HG03039 (cell line): ENCODE data around the gene PPP1R7.
"Not testable (repeated sequence)": the region's sequence is repeated elsewhere in the genome, so short reads cannot be mapped to it uniquely, and the experiment has no call there.

Source experiments
- ATAC-seq: cut with Tn5 transposase; IDR thresholded peaks from one replicate; pipeline ENCODE4 v1.9.1; 2021; ENCODE audit warnings: mild to moderate bottlenecking, moderate library complexity; ENCODE audit not compliant: unreplicated experiment

The PPP1R7 gene

DNA sequence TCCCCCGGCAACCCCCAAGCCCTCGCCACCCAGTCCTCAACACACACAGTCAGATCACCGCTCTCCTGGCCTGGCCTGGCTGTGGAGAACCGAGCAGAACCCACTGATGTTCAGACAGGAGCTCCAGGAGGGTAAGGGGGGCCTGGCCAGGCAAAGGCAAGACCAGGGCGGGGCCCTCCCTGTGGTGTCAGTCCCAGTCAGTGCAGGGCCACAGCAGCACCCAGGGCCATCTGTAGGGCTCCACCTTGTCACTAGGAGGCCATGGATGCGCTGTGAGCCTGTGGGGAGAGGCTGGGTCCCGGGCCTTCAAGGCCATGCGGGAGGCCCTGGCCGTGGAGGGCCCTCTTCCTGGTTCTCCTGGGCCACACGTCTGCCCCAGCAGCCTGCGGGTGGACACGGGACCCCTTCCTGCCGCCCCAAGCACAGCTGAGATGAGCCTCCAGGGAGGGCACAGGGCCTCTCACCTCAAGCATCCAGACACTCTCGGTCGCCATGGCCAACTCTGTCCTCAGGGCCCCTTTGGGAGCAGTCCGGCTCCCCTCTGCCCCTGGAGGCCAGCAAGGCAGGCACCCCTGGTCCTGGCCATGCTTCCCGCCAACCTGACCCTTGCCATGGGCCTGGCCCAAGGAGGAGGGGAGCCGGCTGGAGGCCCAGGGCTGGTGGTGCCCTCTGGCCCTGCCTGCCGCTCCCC is 40.2 kb downstream of the PPP1R7 start:
- no peak for ATAC-seq

- ATAC-seq, result no peak
Observed at GRCh38 chr2:241191081-241191480, 40.8 kb downstream of the PPP1R7 start.

- no peak for ATAC-seq
Observed at GRCh38 chr2:241193271-241193670, 43.0 kb downstream of the PPP1R7 start.

DNA sequence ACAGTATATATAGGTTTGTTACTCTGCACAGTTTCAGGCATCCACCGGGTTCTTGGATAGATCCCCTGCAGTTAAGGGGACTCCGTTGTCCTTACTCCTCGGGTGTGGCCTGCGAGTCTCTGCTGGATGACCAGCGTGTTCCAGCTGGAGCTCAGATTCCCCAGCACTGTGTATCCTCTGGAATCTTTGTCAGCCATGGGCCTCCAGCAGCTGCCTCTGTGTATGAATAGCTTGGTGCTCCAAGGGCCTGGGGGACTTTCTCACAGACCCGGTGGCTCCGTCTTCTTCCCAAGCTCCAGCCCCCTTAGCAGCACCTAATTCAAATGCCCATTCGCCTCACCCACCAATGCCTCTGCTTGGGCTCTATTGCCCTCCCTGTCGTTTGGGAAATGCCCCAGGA is 44.5 kb downstream of the PPP1R7 start:
- no peak for ATAC-seq

DNA sequence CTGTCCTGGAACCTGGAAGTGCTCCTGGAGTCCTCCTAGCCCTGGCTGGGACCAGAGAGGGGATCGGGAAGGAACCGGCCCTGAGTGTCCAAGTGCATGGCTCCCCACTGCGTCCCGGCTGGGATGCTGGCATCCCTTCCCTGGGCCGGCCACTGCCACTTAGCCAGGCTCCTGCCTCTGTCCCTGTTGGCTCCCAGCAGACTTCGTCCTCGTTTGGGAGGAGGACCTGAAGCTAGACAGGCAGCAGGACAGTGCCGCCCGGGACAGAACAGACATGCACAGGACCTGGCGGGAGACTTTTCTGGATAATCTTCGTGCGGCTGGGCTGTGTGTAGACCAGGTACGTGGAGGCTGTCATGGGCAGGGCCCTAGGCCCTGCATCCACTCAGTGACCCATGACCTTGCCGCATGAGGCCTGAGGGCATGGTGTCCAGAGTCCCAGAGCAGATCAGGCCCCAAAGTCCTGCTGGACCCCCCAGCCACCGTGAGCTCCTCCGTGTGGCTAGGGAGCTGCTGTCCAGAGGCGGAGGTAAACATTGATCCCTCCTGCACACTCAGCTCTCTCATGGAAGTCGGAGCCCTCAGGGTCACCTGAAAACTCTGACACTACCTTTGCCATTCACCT is 45.4 kb downstream of the PPP1R7 start:
- ATAC-seq, result no peak

DNA sequence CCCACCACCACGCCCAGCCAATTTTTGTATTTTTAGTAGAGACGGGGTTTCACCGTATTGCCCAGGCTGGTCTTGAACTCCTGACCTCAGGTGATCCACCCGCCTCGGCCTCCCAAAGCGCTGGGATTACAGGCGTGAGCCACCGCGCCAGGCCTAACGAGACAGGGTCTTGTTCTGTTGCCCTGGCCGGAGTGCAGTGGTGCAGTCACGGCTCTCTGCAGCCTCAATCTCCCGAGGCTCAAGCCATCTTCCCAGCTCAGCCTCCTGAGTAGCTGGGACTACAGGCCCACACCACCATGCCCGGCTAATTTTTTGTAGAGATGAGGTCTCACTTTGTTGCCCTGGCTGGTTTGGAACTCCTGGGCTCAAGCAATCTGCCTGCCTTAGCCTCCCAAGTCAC is 47.0 kb downstream of the PPP1R7 start:
- ATAC-seq, result not testable (repeated sequence)

- no peak for ATAC-seq
Observed at GRCh38 chr2:241197947-241198346, 47.7 kb downstream of the PPP1R7 start.

- no peak for ATAC-seq
Observed at GRCh38 chr2:241198381-241199279, 48.4 kb downstream of the PPP1R7 start.

DNA sequence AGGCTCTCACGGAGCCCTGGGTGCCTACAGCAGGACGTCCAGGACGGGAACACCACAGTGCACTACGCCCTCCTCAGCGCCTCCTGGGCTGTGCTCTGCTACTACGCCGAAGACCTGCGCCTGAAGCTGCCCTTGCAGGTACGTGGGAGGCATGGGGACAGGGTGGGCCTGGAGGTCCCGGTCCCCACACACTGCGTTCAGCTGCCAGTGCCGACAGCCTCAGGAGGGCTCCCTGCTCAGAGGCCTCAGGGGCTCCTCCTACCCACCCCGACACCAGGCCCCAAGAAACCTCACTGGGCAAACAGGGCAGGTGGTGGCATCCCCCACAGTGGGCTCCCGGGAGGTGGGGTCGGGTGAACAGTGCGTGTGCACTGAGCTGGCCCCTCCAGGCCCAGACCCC is 49.0 kb downstream of the PPP1R7 start:
- no peak for ATAC-seq

DNA sequence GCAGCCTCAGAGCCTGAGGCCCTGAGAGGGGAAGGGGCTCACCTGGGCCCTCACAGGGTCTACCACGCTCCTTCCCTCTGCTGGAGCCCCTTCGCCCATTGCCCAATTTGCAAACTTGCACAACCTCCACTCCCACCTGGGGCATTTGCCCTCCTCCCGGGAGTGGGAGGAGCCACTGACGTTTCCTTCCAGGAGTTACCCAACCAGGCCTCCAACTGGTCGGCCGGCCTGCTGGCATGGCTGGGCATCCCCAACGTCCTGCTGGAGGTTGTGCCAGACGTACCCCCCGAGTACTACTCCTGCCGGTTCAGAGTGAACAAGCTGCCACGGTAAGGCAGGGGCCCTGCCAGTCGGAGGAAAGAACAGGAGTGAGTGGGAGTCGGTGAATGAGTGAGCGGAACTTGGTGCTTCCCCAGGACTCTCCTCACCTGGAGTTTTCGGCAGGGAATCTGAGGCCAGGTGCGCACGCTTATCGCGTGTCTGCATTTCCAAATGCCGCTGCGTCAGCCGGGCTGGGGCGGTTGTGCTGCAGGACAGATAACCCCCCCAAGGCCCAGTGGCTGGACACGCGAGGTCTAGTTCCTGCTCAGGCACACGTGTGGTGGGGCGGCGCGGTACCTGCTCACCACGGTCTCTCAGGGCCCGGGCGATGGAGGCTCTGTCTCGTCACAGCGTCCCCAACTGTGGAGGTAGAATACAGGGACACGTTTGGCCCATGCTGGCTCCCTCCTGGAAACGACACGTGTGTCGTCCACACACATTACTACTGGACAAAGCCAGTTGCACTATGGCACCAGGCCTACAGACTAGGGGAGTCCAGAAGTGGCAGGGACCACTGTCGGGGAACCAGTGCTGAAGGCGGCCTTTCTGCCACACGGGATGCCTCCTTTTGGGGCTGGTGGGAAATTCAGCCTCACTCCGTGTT is 49.9 kb downstream of the PPP1R7 start:
- ATAC-seq, result no peak

GRCh38 chr2:241200822-241201395 is 50.6 kb downstream of the PPP1R7 start:
- ATAC-seq, result no peak

DNA sequence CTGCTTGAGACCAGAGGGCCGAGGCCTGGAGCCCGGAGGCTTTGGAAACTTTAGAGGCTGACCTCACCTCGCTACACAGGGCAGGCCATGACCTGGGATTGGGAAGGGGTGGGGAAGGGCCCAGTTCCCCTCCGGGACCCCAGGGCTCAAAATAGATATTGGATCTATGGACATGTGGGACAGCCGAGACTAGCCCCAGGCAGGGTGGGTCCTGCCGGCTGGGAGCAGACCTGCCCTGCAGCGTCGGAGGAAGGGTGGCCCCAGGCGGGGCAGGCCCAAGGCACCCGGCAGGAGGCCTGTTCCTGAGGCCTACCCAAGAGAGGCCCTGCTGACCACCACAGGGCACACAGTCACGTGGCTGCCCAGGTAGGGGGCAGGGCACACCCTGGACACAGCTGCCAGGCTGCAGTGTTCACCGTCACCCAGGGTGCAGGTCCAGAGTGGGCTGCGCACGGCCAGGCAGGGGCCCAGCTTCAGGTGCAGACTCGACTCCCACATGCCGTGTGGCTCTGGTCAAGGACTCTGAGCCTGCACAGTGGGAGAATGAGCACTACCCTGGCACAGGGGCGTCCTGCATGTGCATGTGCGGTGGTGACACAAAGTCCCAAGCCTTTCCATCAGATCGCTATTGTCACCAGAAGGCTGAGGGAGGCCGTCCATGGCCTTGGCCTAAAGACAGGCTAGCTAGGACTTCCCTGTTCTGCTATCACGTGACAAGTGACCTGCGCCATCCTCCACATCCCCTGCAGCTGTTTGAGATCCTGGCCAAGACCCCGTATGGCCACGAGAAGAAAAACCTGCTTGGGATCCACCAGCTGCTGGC is 51.4 kb downstream of the PPP1R7 start:
- no peak for ATAC-seq

DNA sequence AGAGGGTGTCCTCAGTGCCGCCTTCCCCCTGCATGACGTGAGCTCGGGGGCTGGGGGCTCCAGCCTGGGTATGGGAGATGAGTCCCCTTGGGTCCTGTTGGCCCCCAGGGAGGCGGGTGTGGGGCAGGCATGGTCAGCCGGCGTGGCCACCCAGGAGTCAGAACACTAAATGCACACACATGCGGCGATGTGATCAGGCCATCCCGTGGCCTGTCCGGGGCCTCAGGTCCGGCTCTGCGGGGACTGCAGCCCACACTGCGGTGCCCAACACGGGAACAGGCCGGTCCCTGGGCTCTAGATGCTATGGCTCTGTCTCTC is 52.0 kb downstream of the PPP1R7 start:
- no peak for ATAC-seq

DNA sequence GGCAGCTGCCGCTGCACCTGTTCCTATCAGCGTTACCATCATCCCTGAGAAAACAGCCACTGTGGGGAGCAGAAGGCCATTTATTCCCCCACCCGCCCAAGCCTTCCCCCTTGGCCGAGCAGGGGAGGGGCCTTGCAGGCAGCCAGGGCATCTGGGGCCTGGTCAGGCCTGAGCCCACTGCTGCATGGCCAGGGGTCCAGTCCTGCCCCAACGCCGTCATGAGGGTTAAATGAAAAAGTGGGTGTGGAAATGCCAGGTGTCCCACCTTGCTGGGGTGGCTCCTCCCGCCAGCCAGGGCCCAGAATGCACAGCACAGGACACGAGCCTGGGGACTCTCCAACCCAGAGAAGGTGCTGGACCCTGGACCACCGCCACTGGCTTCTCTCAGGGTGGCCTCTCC is 52.4 kb downstream of the PPP1R7 start:
- ATAC-seq, result no peak

GRCh38 chr2:241203218-241204009 is 53.1 kb downstream of the PPP1R7 start:
- no peak for ATAC-seq

DNA sequence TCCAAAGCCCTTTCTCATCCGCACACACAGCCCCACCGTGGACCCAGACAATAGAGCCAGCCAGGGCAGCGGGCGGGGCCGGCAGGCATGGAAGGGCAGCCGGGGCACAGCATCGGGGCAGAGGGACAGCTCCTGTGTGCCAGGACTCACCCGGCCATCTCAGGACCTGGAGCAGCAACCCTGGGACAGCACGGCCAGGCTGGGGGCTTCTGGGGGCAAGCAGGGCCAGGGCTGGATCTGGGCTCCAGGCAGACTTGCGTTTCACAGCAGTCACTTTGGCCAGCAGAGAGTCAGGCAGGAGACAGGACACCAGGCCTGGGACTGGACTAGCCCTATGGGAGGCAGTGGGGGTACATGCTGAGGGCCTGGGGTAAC is 53.7 kb downstream of the PPP1R7 start:
- no peak for ATAC-seq

DNA sequence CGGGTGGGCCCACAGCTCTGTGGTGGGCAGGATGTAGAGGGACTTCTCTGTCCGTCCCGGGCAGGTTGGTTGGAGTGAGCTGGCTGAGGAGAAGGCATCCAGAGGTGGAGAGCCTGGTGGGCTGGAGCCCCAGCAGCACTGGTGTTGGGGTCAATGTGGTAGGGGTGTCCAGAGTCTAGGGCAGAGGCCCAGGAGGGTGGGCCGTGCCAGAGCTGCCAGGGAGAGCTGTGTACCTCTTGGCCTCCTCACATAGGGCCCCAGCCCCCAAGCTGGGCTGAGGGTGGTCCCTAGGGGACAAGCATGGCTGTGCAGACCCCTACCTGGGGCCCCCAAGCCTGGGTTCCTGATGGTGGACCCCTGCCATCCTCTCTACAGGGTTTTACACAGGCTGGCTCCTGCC is 54.2 kb downstream of the PPP1R7 start:
- no peak for ATAC-seq

DNA sequence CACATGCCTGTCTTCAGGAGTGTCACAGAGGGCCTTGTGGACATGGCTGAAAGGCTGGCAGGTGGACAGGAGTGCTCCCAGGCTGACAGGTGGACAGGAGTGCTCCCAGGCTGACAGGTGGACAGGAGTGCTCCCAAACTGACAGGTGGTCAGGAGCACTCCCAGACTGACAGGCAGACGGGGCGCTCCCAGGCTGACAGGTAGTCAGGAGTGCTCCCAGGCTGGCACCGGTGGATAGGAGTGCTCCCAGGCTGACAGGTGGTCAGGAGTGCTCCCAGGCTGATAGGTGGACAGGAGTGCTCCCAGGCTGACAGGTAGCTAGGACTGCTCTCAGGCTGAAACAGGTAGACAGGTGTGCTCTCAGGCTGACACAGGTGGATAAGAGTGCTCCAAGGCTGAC is 54.8 kb downstream of the PPP1R7 start:
- ATAC-seq, result no peak

GRCh38 chr2:241207151-241207550 is 56.9 kb downstream of the PPP1R7 start:
- ATAC-seq, result no peak
